HepG2 (cell line): ENCODE results near the gene WNT9A. TPM values are rescaled to one million over a fixed set of nuclear protein-coding genes. Genes with fewer than 3 reads are reported as not detected.

ENCODE experiments used
- ATAC-seq: fragments of 200-7000 bp; cut with Tn5 transposase; 3 replicates; pipeline ENCODE4 v1.9.1; 2020; ENCODE audit warnings: mild to moderate bottlenecking, moderate library complexity
- BruUV-seq: library from RNA; stranded (reverse); fragments of 400-500 nt; replicated peaks from 2 replicates; lab custom pipeline; 2021; lab: Mats Ljungman, UMichigan
- CTCF ChIA-PET: fragments of 300-600 bp; formaldehyde crosslinking; extraction: SDS; loops from one replicate; lab custom pipeline; 2021; ENCODE audit warnings: low total read pairs, inconsistent platforms, low intra/inter-chr PET ratio; lab: Yijun Ruan, JAX
- POLR2A ChIA-PET: fragments of 350-600 bp; sonication (Branson Sonifier 250); formaldehyde crosslinking; loops from one replicate; lab custom pipeline; 2020; ENCODE audit warnings: antibody characterized with exemption, inconsistent platforms; lab: Yijun Ruan, JAX
- DNase-seq: peaks from one replicate; pipeline ENCODE4 v3.0.0-alpha.2; 2015; ENCODE audit warnings: low spot score
- FAIRE-seq: peaks from 3 replicates; lab custom pipeline; 2011; peaks lifted over from hg19 to GRCh38; lab: Jason Lieb, UNC
- H2AFZ ChIP-seq: one replicate; pipeline ENCODE4 v1.6.1; 2011; ENCODE audit warnings: low read length, inconsistent platforms
- H3K27ac ChIP-seq: fragments of 300-600 bp; 3 replicates; pipeline ENCODE4 v1.8.0; 2011; ENCODE audit warnings: mixed run types, mild to moderate bottlenecking, mixed read lengths, low read length, inconsistent platforms; ENCODE audit not compliant: insufficient read depth; ENCODE audit errors: extremely low read length
- H3K27me3 ChIP-seq, 2 experiments: fragments of 200-600 bp in 1 of 2; 2 replicates in 1 of 2; 3 replicates in 1 of 2; pipeline versions ENCODE4 v1.6.0 to v1.8.0; 2011; ENCODE audit warnings: low read length in 2 of 2, mild to moderate bottlenecking in 2 of 2, moderate library complexity in 2 of 2, inconsistent platforms in 1 of 2; ENCODE audit not compliant: insufficient read depth in 2 of 2, control insufficient read depth in 1 of 2
- H3K36me3 ChIP-seq, 2 experiments: fragments of 200-600 bp in 1 of 2; replicated peaks in 1 of 2; 2 replicates in 1 of 2; 3 replicates in 1 of 2; pipeline versions ENCODE4 v1.5.1 to v1.8.0; 2011; ENCODE audit warnings: low read length in 2 of 2, inconsistent platforms in 1 of 2; ENCODE audit not compliant: insufficient read depth in 2 of 2, control insufficient read depth in 1 of 2
- H3K4me1 ChIP-seq: 2 replicates; pipeline ENCODE4 v1.5.1; 2012; ENCODE audit warnings: low read length, inconsistent platforms; ENCODE audit not compliant: insufficient read depth
- H3K4me2 ChIP-seq: 2 replicates; pipeline ENCODE4 v1.6.0; 2011; ENCODE audit warnings: low read depth, low read length, inconsistent platforms
- H3K4me3 ChIP-seq, 3 experiments: fragments of 200-600 bp in 1 of 3; sonication (generic), shearing (Covaris generic) in 1 of 3; replicated peaks in 1 of 3; 2 replicates each; pipeline ENCODE4 v1.5.1; 2011 to 2016; ENCODE audit warnings: low read length in 3 of 3, inconsistent platforms in 2 of 3, low read depth in 2 of 3, mild to moderate bottlenecking in 2 of 3, control low read depth in 1 of 3, mixed read lengths in 1 of 3; ENCODE audit not compliant: insufficient read depth in 1 of 3
- H3K79me2 ChIP-seq: one replicate; pipeline ENCODE4 v1.6.1; 2011; ENCODE audit warnings: low read length, inconsistent platforms; ENCODE audit not compliant: insufficient read depth
- H3K9ac ChIP-seq: 2 replicates; pipeline ENCODE4 v1.6.0; 2011; ENCODE audit warnings: mild to moderate bottlenecking, low read depth, low read length, inconsistent platforms; ENCODE audit not compliant: insufficient read depth
- H3K9me3 ChIP-seq: 2 replicates; pipeline ENCODE4 v1.5.1; 2012; ENCODE audit warnings: mild to moderate bottlenecking, low read length
- H4K20me1 ChIP-seq: 2 replicates; pipeline ENCODE4 v1.6.0; 2011; ENCODE audit warnings: inconsistent platforms, mild to moderate bottlenecking, low read length, moderate library complexity; ENCODE audit not compliant: insufficient read depth
- ATF1 ChIP-seq: IDR thresholded peaks from 2 replicates; pipeline ENCODE4 v1.6.1; 2016; ENCODE audit warnings: mild to moderate bottlenecking, control low read depth
- EP300 ChIP-seq, 3 experiments: sonication (generic) in 1 of 3; formaldehyde crosslinking in 1 of 3; IDR thresholded peaks; 2 replicates each; pipeline versions ENCODE4 v1.5.1 to v1.6.1; 2011 to 2020; ENCODE audit warnings: low read depth in 2 of 3, low read length in 2 of 3, borderline replicate concordance in 1 of 3, improper control_type of control experiment in 1 of 3, mild to moderate bottlenecking in 1 of 3, missing genetic modification reagents in 1 of 3, moderate library complexity in 1 of 3
- ESRRA ChIP-seq: sonication (generic); formaldehyde crosslinking; IDR thresholded peaks from 2 replicates; pipeline ENCODE4 v1.5.1; 2020; ENCODE audit warnings: mild to moderate bottlenecking, low read depth, missing genetic modification reagents
- IRX3 ChIP-seq: sonication (generic); formaldehyde crosslinking; IDR thresholded peaks from 2 replicates; pipeline ENCODE4 v1.8.1; 2023; ENCODE audit warnings: mild to moderate bottlenecking, low read depth, missing genetic modification reagents, borderline replicate concordance
- PRDM15 ChIP-seq: sonication (generic); formaldehyde crosslinking; IDR thresholded peaks from 2 replicates; pipeline ENCODE4 v1.4.0; 2020; ENCODE audit warnings: missing genetic modification reagents
- SETDB1 ChIP-seq: sonication (generic); formaldehyde crosslinking; IDR thresholded peaks from 2 replicates; pipeline ENCODE4 v1.5.1; 2020; ENCODE audit warnings: missing genetic modification reagents, mild to moderate bottlenecking, borderline replicate concordance
- STAT6 ChIP-seq: sonication (generic); formaldehyde crosslinking; IDR thresholded peaks from 2 replicates; pipeline ENCODE4 v1.4.0; 2020; ENCODE audit warnings: missing genetic modification reagents, mild to moderate bottlenecking, borderline replicate concordance
- THRA ChIP-seq: sonication (generic); formaldehyde crosslinking; IDR thresholded peaks from 2 replicates; pipeline ENCODE4 v1.4.0; 2020; ENCODE audit warnings: missing genetic modification reagents, borderline replicate concordance
- TRIM24 ChIP-seq: sonication (generic); formaldehyde crosslinking; IDR thresholded peaks from 2 replicates; pipeline ENCODE4 v1.8.0; 2022; ENCODE audit warnings: mild to moderate bottlenecking, missing genetic modification reagents
- ZMYM3 ChIP-seq: sonication (generic); formaldehyde crosslinking; IDR thresholded peaks from 2 replicates; pipeline ENCODE4 v1.5.1; 2020; ENCODE audit warnings: mild to moderate bottlenecking, missing genetic modification reagents
- ZNF260 ChIP-seq: sonication (generic); formaldehyde crosslinking; IDR thresholded peaks from 2 replicates; pipeline ENCODE4 v1.4.0; 2020; ENCODE audit warnings: missing genetic modification reagents, low read depth, mild to moderate bottlenecking, borderline replicate concordance
- ZNF580 ChIP-seq: IDR thresholded peaks from 2 replicates; pipeline ENCODE4 v1.6.1; 2016; ENCODE audit warnings: low read depth, borderline replicate concordance
- ZNF780A ChIP-seq: sonication (generic); formaldehyde crosslinking; IDR thresholded peaks from 2 replicates; pipeline ENCODE4 v1.8.0; 2022; ENCODE audit warnings: mild to moderate bottlenecking, missing genetic modification reagents, moderate library complexity
- WGBS: methylation state at CpG from one replicate; pipeline ENCODE4 v1.1.6; 2017; ENCODE audit warnings: low lambda C conversion rate; 5-methylcytosine and 5-hydroxymethylcytosine counted together
- in situ Hi-C: cut with HindIII; loops from 2 replicates; pipeline ENCODE4 v1.10.0; 2017; ENCODE audit warnings: low pct_unique_long_range_greater_than_20kb; ENCODE audit not compliant: extremely low pct_ligation_motif_present
- intact Hi-C: fragments of 100-400 bp; cut with micrococcal nuclease; formaldehyde crosslinking; loops from one replicate; pipeline ENCODE4 v1.10.0; 2022; ENCODE audit not compliant: unreplicated experiment
- polyA plus RNA-seq, 8 experiments: library from polyadenylated mRNA; depleted of rRNA in 3 of 8; stranded (reverse) in 7 of 8; unstranded in 1 of 8; fragments of >200 nt; fragmentation: Illumina TruSeq in 4 of 8; extraction: Trizol in 4 of 8; gene quantifications; 2 replicates each; pipeline versions ENCODE4 v1.2.1 to v1.2.3, GENCODE V29; 2011 to 2016; ENCODE audit warnings: low read depth in 4 of 8, missing spikeins in 1 of 8, mixed read lengths in 1 of 8; ENCODE audit not compliant: insufficient read depth in 1 of 8
- total RNA-seq, 5 experiments: library from RNA; depleted of rRNA; stranded (reverse); fragments of >200 nt; fragmentation: Illumina TruSeq; extraction: Trizol; gene quantifications; 2 replicates each; pipeline ENCODE4 v1.2.3, GENCODE V29; 2016; ENCODE audit warnings: low read depth in 1 of 5

Gene WNT9A
- total and polyA plus RNA-seq, 2 of the 13 experiments (the other 11 are each of a cell fraction or from before 2014, with no cell fraction given), result 0.04 TPM; not detected in 1

- Histone ChIP-seq H3K79me2 (no peaks in the 10 kb centered on the region), H3K9me3 (no peaks in the 10 kb centered on the region), H3K27ac (no peak overlapping the region), H3K4me3 (no peak overlapping the region), H3K36me3 (no peaks in the 10 kb centered on the region), H3K4me2 (no peak overlapping the region), H3K4me1 (peaks cover 16% of the 10 kb centered on the region), H3K9ac (no peak overlapping the region), H3K27me3 (peaks cover 14 to 67% of the 10 kb centered on the region in 2 experiments; a peak in 4 of 5 replicates), H4K20me1 (no peaks in the 10 kb centered on the region; the same call in 1 of the 2 replicates), H2AFZ (no peak overlapping the region)
- POLR2A ChIA-PET, result no interaction called here
- intact Hi-C loops, result no loop called here
- DNase-seq (no peak), FAIRE-seq (no peak), ATAC-seq (no peak)
- no TSS peak for BruUV-seq
- no peak for TF ChIP-seq ATF1 (CRISPR knock-in tag)
- no peak for TF ChIP-seq THRA (CRISPR knock-in tag)
- no peak for TF ChIP-seq ZMYM3
- no peak for TF ChIP-seq SETDB1
- TF ChIP-seq ESRRA (CRISPR knock-in tag), result no peak
- TF ChIP-seq IRX3 (CRISPR knock-in tag), result no peak
- no peak for TF ChIP-seq TRIM24 (CRISPR knock-in tag)
- TF ChIP-seq STAT6 (CRISPR knock-in tag), result no peak
- TF ChIP-seq ZNF580 (CRISPR knock-in tag), result no peak
- TF ChIP-seq ZNF260 (CRISPR knock-in tag), result no peak
- no peak for TF ChIP-seq ZNF780A (CRISPR knock-in tag)
- no peak for TF ChIP-seq PRDM15 (CRISPR knock-in tag)
- no peak for TF ChIP-seq EP300 (IDR thresholded peaks at IDR 0.05; ENCODE audit: low read depth in 2 of 2, low read length in 2 of 2)
- TF ChIP-seq EP300 (CRISPR knock-in tag; IDR thresholded peaks at IDR 0.05; ENCODE audit: borderline replicate concordance), result no peak
- in situ Hi-C loops, result loop anchor here (10.0 kb wide), 1 partner anchor 466 kb away; no protein-coding TSS in a partner anchor
- CTCF ChIA-PET, result no interaction called here
- 16% methylated on average over 6 of the region's 8 CpGs for WGBS
These were observed 3.1 kb upstream of the WNT9A start for GRCh38 chr1:227950735-227951346.
